ENCODE measurements around the gene ALOX5. TPM values are rescaled to one million over a fixed set of nuclear protein-coding genes. Genes with fewer than 3 reads are reported as not detected.

ALOX5 gene
- total and polyA plus RNA-seq, 2 donors (not counting 1 experiment from before 2014, with no cell fraction given): 354 to 888 TPM

- Histone ChIP-seq H3K4me2 (replicated peaks; ENCODE audit: low read depth, low read length, poor library complexity, severe bottlenecking) (no peak overlapping the region), H4K20me1 (ENCODE audit: control insufficient read depth, insufficient read depth, low read length, poor library complexity, severe bottlenecking) (no peaks in the 10 kb centered on the region), H3K27me3 (replicated peaks in 1 of 4; ENCODE audit: control extremely low read depth in 1 of 4, control insufficient read depth in 3 of 4, insufficient read depth in 4 of 4, low read length in 3 of 4) (no peaks in the 10 kb centered on the region), H3K9ac (ENCODE audit: low read length) (no peak overlapping the region), H3K36me3 (replicated peaks in 1 of 2; ENCODE audit: control extremely low read depth in 1 of 2, control insufficient read depth in 1 of 2, extremely low read depth in 1 of 2, insufficient read depth in 2 of 2, low read length in 1 of 2) (peaks cover 1 to 43% of the 10 kb centered on the region in 2 experiments), H3K4me3 (ENCODE audit: control extremely low read depth in 1 of 5, extremely low read depth in 1 of 5, insufficient read depth in 1 of 5, low read depth in 2 of 5, low read length in 4 of 5) (no peak overlapping the region), H3K27ac (ENCODE audit: low read length in 2 of 2) (peak overlapping the region in 1 of 2 donors; percentile 85), H2AFZ (ENCODE audit: insufficient read depth, low read depth, low read length, poor library complexity, severe bottlenecking) (no peak overlapping the region), H3K9me3 (ENCODE audit: control extremely low read depth in 1 of 3, control insufficient read depth in 2 of 3, insufficient read depth in 1 of 3, low read length in 2 of 3) (no peaks in the 10 kb centered on the region), H3K79me2 (ENCODE audit: control insufficient read depth, insufficient read depth, low read length) (peaks cover 58% of the 10 kb centered on the region), H3K4me1 (ENCODE audit: control insufficient read depth in 2 of 2, insufficient read depth in 2 of 2, low read length in 2 of 2) (peaks cover 47 to 56% of the 10 kb centered on the region in 2 donors)
- Mint-ChIP-seq H3K4me1 (peaks cover 73% of the 10 kb centered on the region), H3K4me3 (no peak overlapping the region), H3K27me3 (no peaks in the 10 kb centered on the region), H3K9me3 (ENCODE audit: insufficient read depth) (no peaks in the 10 kb centered on the region), H3K27ac (peak overlapping the region; percentile 93)
- intact Hi-C loops (cut with micrococcal nuclease): no loop called here
- TF ChIP-seq CTCF (IDR thresholded peaks at IDR 0.05) (no peak), EZH2 (IDR thresholded peaks at IDR 0.05; ENCODE audit: borderline replicate concordance, insufficient read depth, low read depth, low read length, poor library complexity, severe bottlenecking) (no peak)
- no peak for ATAC-seq (ENCODE audit: low read depth)
- no peak for DNase-seq
- ChIA-PET POLR2A (no interaction called here), CTCF (no interaction called here)
- WGBS (ENCODE audit: insufficient coverage): 94% methylated on average over 5 of the region's 8 CpGs
Observed at GRCh38 chr10:45457487-45457886, 83.5 kb downstream of the ALOX5 start.

- H3K27ac Mint-ChIP-seq: peak overlapping the region; percentile 93
- Histone ChIP-seq H3K79me2 (ENCODE audit: control insufficient read depth, insufficient read depth, low read length) (peaks cover 71% of the 10 kb centered on the region), H3K36me3 (replicated peaks in 1 of 2; ENCODE audit: control extremely low read depth in 1 of 2, control insufficient read depth in 1 of 2, extremely low read depth in 1 of 2, insufficient read depth in 2 of 2, low read length in 1 of 2) (peaks cover 1 to 36% of the 10 kb centered on the region in 2 experiments), H3K4me1 (ENCODE audit: control insufficient read depth in 2 of 2, insufficient read depth in 2 of 2, low read length in 2 of 2) (peaks cover 71 to 78% of the 10 kb centered on the region in 2 donors), H3K9ac (ENCODE audit: low read length) (peak overlapping the region; percentile 41), H4K20me1 (ENCODE audit: control insufficient read depth, insufficient read depth, low read length, poor library complexity, severe bottlenecking) (no peaks in the 10 kb centered on the region), H3K27me3 (replicated peaks in 1 of 4; ENCODE audit: control extremely low read depth in 1 of 4, control insufficient read depth in 3 of 4, insufficient read depth in 4 of 4, low read length in 3 of 4) (no peaks in the 10 kb centered on the region), H3K9me3 (ENCODE audit: control extremely low read depth in 1 of 3, control insufficient read depth in 2 of 3, insufficient read depth in 1 of 3, low read length in 2 of 3) (no peaks in the 10 kb centered on the region), H2AFZ (ENCODE audit: insufficient read depth, low read depth, low read length, poor library complexity, severe bottlenecking) (peak overlapping the region; percentile 35), H3K27ac (ENCODE audit: low read length in 2 of 2) (peak overlapping the region; percentile 80 to 85), H3K4me3 (ENCODE audit: control extremely low read depth in 1 of 5, extremely low read depth in 1 of 5, insufficient read depth in 1 of 5, low read depth in 2 of 5, low read length in 4 of 5) (peak overlapping the region in 2 of 5 experiments; percentile 7 to 16), H3K4me2 (replicated peaks; ENCODE audit: low read depth, low read length, poor library complexity, severe bottlenecking) (peak overlapping the region; percentile 79)
- WGBS (ENCODE audit: insufficient coverage): 46% methylated on average over 2 of the region's 6 CpGs
- H3K27me3 Mint-ChIP-seq: no peaks in the 10 kb centered on the region
- H3K9me3 Mint-ChIP-seq (ENCODE audit: insufficient read depth): no peaks in the 10 kb centered on the region
- intact Hi-C loops (cut with micrococcal nuclease): loop anchor here (2.0 to 5.0 kb wide), 5 partner anchors 86 to 572 kb away; partner anchors contain the start of genes ALOX5, NCOA4 and WASHC2C
- ChIA-PET CTCF (interaction anchor here (1.1 to 7.4 kb wide), 7 partner anchors 8 to 213 kb away, joined by 3 to 90 read pairs (median 7); partner anchors contain the start of gene ZFAND4), POLR2A (interaction anchor here (0.6 to 3.6 kb wide), 5 partner anchors 10 to 264 kb away, joined by 3 to 28 read pairs (median 5); no protein-coding TSS in a partner anchor)
- ATAC-seq (ENCODE audit: low read depth) (peak; percentile 18), DNase-seq (peak; percentile 42)
- peaks cover 85% of the 10 kb centered on the region for H3K4me1 Mint-ChIP-seq
- peak overlapping the region; percentile 89 for H3K4me3 Mint-ChIP-seq
- TF ChIP-seq EZH2 (IDR thresholded peaks at IDR 0.05; ENCODE audit: borderline replicate concordance, insufficient read depth, low read depth, low read length, poor library complexity, severe bottlenecking): no peak
- TF ChIP-seq CTCF (IDR thresholded peaks at IDR 0.05): no peak
Observed at GRCh38 chr10:45460235-45460878, 86.3 kb downstream of the ALOX5 start.
